ENCODE results near the gene EHD4.

Gene EHD4

GRCh38 chr15:41876007-41876406 lies 96.3 kb downstream of the EHD4 start:
- DNase-seq, result no peak

DNA sequence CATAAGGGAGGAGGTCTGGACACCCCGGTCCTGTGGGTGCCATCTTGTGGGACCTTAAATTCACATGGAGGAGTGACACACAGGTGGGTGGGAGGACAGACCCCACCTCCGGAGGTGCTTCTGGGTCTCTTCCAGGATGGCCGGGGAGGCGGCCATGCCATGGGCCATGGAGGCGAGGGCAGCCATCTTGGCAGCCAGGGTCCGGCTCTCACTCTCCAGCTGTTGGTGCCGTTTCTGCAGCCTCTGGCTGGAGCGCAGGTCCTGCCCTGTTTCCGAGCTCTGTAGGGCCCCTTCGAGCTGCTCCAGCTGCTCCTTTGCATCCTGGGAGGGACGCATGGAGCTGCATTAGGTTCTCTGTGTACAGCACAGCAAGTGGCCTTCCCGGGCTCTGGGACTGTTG lies 97.6 kb downstream of the EHD4 start:
- DNase-seq, result no peak

DNA sequence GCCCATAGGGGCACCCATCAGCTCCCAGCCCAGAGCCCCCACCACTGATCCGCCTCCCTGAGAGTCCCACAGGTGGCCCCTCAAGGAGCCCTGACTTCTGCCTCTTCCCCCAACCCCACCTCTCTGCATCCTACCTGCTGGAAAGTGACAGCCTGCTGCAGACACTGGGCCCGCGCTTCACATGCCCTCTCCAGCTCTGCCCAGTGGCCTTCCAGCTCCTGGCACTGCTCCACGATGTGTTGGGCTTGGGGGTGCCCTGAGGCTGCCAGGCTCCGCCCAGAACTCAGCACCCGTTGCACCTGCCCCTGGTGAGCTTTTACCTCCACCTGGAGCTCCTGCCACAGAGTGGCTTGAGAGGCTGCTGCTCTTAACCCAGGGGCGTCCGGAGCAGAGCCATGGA lies 98.6 kb downstream of the EHD4 start:
- no peak for DNase-seq

DNA sequence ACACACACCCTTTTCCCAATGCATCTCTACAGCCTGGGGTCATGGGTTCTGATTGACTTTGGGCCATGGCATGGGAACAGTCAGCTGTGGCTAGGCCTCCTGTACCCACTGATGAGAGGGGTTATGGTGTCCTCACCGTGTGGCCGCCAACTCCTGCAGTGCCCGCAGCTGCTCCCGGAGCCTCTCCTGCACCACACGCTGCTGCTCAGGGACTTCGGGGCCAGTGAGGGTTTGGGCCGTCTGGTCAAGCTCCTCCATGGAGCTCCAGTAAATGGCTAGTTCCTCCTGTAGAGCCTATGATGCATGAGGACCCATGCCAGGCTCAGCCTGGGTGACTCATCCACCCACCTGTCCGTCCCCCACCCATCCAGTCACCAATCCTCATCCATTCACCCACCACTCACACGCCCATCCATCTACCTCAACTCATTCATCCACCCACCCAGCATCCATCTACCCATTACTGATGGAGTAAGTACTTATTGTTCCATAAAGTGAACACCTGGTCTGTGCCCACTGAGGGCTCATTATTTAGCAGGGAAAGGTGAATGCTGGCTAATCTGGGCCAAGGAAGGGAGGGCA lies 100.1 kb downstream of the EHD4 start:
- no peak for DNase-seq

DNA sequence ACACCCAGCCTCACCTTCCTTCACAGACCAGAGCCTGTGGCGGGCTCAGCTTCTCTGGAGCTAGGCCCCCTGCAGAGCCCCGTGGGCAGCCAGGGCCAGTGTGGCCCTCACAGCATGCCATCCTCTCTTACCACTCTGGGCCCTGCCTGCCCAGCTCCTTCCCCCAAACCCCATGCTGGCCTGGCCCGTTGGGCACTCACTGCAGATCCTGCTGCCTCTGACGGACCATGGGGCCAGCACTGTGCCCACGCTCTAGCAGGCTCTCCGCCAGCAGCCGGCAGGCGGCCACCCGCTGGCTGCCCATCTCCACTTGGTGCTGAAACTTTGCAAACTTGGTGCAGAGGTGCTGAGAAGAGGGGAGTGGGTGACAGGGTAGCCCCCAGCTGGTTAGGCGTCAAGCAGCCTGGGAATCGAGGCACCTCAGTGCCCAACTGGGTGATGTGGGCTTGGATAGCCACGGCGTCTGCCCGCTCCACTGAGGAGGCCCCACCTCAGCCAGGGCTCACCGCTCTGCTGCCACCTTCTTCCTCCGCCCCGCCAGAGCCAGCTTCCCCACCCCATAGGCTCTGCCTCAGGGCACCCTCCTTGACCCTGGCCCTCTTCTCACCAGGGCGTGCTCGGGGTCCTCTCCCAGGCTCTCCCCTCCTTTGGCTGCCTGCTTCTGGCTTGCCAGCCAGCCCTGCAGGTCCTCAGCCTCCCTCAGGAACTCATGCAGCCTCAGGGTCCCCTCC lies 101.0 kb downstream of the EHD4 start:
- DNase-seq, result no peak

DNA sequence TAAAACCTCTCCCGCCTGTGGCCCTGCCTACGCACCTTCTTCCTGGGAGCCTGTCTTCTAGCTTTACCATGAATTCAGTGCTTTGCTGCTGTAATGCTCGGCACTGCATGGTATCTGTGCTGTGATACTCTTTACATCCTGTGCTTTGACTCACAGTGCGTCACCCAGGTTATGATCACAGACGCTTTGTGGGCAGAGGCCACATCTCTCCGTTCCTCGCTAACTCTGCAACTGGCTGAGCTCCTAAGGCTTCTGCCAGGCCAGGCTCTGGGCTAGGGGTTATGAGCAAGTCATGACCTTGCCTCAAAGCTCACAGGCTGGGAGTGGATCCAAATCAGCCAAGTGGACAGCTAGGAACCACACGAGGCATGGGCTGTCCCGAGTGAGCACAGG lies 101.7 kb downstream of the EHD4 start:
- DNase-seq, result peak; percentile 47 to 56

DNA sequence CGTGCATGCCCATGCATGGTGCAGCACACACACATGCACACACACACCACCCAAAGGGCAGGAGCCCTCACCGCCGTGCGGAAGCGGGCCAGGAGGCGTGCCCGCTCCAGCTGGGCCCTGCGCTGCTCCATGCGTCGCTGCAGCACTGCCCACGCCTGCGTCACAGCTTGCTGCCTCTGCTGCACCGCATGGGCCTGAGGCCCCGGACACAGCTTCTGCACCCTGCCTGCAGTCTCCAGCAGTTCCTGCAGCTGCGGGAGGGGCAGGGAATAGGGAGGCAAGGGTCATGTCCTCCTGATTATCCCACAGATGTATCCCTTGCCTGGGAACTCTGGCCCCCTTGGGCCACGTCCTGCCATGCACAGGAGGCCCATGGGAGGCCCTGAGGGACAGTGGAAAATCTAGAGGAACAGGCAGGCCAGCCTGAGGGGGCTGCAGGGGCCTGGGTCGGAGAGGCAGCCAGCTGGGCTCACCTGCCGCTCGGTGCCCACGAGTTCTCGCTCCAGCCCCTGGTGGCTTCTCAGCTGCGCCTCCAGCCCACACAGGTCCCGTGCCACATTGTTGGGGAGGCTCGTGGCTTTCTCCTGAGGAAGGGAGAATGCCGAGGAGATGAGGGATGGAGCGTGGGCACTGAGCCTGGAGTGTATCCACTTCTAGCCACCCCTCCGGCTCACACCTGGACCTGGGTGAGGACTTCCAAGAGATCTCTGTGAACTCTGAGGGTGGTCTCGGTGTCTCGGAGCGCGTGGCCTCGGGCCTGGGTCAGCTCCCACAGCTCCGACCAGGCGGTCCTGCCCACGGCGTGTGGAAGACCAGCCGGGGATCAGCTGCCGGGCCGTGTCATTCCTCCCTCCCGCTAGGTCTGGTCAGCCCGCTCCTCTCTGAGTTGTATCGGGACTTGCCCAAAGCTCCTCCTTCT lies 102.3 kb downstream of the EHD4 start:
- DNase-seq, result no peak

GRCh38 chr15:41868321-41868720 lies 104.0 kb downstream of the EHD4 start:
- DNase-seq, result no peak

GRCh38 chr15:41866872-41867579 lies 105.3 kb downstream of the EHD4 start:
- DNase-seq, result no peak

- no peak for DNase-seq
Measured at GRCh38 chr15:41866263-41866703, 106.1 kb downstream of the EHD4 start.

DNA sequence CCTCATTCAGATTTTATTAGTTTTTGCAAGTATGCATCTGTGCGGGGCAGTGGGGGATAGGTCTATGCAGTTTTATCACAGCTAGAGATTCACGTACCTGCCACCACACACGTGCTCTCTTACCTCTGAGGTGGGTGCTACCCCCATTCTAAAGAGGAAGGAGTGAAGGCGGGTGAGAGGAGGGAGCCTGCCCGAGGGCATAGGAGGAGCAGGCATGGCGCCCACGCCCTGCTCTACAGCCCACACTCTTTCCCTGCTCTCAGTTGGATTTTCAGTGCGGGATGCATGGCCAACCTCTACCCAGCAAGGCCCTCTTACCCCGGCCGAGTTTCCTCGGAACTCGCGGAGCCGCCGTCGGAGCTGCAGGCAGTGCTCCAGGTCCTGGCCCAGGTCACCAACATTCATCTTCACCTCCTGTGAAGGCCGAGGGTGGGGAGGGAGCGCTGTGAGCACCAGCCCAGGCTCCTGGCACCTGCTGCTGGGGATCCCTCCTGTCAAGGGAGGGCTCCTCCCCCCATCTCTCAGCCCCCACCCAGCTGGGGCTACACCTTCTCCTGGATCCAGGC lies 106.8 kb downstream of the EHD4 start:
- no peak for DNase-seq

- no peak for DNase-seq
Measured at GRCh38 chr15:41862515-41863116, 109.7 kb downstream of the EHD4 start.

DNA sequence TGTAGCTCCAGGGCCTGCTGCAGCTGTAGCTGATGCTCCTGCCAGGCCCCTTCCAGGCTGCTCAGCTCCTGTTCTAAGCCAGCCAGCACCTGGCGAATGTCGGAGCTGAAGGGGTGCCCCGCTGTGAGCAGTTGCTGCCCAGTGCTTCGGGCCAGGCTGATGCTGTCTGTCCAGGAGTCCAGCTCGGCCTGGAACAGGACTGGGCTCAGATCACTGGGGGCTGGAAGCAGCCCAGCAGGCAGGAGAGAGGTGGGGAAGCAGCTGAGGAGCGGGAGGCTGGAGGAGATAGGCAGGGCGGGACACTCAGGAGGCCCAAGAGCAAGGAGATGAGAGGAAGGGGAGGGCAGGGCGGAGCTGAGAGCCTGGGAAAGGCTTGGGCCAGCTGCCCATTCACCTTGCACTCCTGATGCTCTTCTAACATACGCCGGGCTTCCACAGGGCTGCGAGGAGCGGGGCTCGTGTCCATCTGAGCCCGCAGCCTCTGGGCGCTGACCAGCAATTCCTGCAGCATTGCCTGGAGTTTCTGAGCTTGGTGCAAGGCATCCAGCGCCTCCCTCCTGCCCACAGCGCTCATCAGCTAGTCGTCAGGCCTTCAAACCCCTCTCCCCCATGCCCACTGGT lies 110.5 kb downstream of the EHD4 start:
- no peak for DNase-seq

GRCh38 chr15:41860049-41860828 lies 112.1 kb downstream of the EHD4 start:
- peak in 1 of 2 donors; percentile 25 for DNase-seq

DNA sequence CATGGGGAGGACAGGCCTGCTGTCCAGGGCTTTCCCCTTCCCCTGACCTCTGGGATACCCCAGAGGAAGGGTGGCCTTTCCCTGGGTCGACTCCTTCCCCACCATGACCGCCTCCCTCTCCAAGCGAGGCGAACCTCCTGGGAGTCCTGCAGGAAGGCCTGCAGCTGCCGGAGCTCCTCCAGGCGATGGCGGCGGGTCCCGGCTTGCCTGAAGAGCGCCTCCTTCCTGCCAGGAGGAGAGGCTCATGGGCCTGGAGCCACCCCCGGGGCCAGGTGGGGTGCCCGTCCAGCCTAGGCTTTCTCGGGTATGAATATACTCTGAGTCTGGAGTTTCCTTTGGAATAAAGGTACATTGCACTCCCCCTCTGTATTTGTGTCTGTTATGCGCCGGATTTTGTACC lies 113.6 kb downstream of the EHD4 start:
- no peak for DNase-seq

GRCh38 chr15:41857316-41857715 lies 115.0 kb downstream of the EHD4 start:
- no peak for DNase-seq

- DNase-seq, result no peak
Measured at GRCh38 chr15:41856716-41857115, 115.6 kb downstream of the EHD4 start.

- no peak for DNase-seq
Measured at GRCh38 chr15:41856262-41856661, 116.1 kb downstream of the EHD4 start.

GRCh38 chr15:41855261-41855961 lies 116.9 kb downstream of the EHD4 start:
- DNase-seq, result no peak

DNA sequence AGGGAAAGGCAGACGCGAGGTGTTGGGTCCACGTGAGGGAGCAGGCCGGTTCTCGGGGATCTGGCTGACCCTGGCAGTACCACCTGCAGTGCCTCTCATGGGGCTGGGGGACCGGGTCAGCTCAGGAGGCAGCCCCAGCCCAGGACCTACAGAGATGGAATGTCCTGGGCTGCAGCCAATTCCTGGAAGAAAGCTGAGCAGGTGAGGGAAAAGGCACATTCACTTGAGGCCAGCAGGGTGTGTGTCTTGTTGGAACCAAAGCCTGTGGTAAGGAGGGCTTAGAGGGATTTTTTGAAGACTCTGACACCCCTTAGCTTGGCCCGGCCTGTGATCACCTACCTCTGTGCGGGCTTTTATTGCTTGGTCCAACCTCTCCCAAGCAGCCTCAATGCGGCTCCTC lies 117.9 kb downstream of the EHD4 start:
- DNase-seq, result no peak
